Thoracic aorta (tissue), 2 donors: ENCODE results near the gene RAC2. TPM values are rescaled to one million over a fixed set of nuclear protein-coding genes. Genes with fewer than 3 reads are reported as not detected.

Source experiments
- ATAC-seq: fragments of 150-250 bp; one replicate; pipeline ENCODE4 v1.8.0; 2017; ENCODE audit warnings: low read depth; ENCODE audit not compliant: insufficient number of reproducible peaks, low FRiP score
- DNase-seq: peaks from one replicate; pipeline ENCODE4 v3.0.0-alpha.2; 2020; ENCODE audit warnings: low spot score
- H3K27ac ChIP-seq, 2 donors: fragments of 200-600 bp; sonication (generic); 1 replicate in 1 of 2; 2 replicates in 1 of 2; pipeline ENCODE4 v1.5.1; 2016; ENCODE audit warnings: mild to moderate bottlenecking in 2 of 2, moderate library complexity in 2 of 2
- H3K27me3 ChIP-seq: fragments of 200-600 bp; sonication (generic); replicated peaks from 2 replicates; pipeline ENCODE4 v1.6.0; 2016; ENCODE audit warnings: mild to moderate bottlenecking; ENCODE audit not compliant: insufficient read depth
- H3K36me3 ChIP-seq: fragments of 200-600 bp; sonication (generic); one replicate; pipeline ENCODE4 v1.5.1; 2016
- H3K4me1 ChIP-seq, 2 donors: fragments of 200-600 bp; sonication (generic); 1 replicate in 1 of 2; 2 replicates in 1 of 2; pipeline versions ENCODE4 v1.5.1 to v1.6.0; 2016; ENCODE audit warnings: low read depth in 2 of 2, mild to moderate bottlenecking in 1 of 2; ENCODE audit not compliant: control insufficient read depth in 1 of 2
- H3K4me3 ChIP-seq: fragments of 200-600 bp; sonication (generic); 2 replicates; pipeline ENCODE4 v1.5.1; 2016; ENCODE audit warnings: mild to moderate bottlenecking
- H3K9me3 ChIP-seq: fragments of 200-600 bp; sonication (generic); 2 replicates; pipeline ENCODE4 v1.5.1; 2016
- CTCF ChIP-seq: fragments of 200-600 bp; sonication (generic); IDR thresholded peaks from one replicate; pipeline ENCODE4 v1.5.1; 2019; ENCODE audit warnings: antibody characterized with exemption
- total RNA-seq, 2 donors: library from RNA; depleted of rRNA; stranded (reverse); fragments of >200 nt; gene quantifications; one replicate each; pipeline versions ENCODE4 v1.1.0 to v1.2.3, GENCODE V29; 2016

Gene RAC2
- total RNA-seq, 2 donors from 2014 or later: 10.7 to 16.2 TPM

GRCh38 chr22:37213941-37214730, 29.9 kb downstream of the RAC2 start:
- Histone ChIP-seq H3K27me3 (no peaks in the 10 kb centered on the region), H3K4me1 (no peaks in the 10 kb centered on the region), H3K36me3 (no peaks in the 10 kb centered on the region), H3K9me3 (no peaks in the 10 kb centered on the region), H3K27ac (no peak overlapping the region), H3K4me3 (no peak overlapping the region)
- DNase-seq (no peak), ATAC-seq (no peak)
- TF ChIP-seq CTCF: no peak

- Histone ChIP-seq H3K4me3 (no peak overlapping the region), H3K9me3 (no peaks in the 10 kb centered on the region), H3K4me1 (no peaks in the 10 kb centered on the region), H3K27me3 (no peaks in the 10 kb centered on the region), H3K36me3 (no peaks in the 10 kb centered on the region), H3K27ac (no peak overlapping the region)
- DNase-seq (no peak), ATAC-seq (no peak)
- TF ChIP-seq CTCF: no peak
These were observed 30.7 kb downstream of the RAC2 start for GRCh38 chr22:37213218-37213855.

GRCh38 chr22:37212174-37212906, 31.7 kb downstream of the RAC2 start, which contains the start of gene SSTR3:
Gene SSTR3, minus strand, starts transcription at chr22:37212477. Its CDS starts 4,674 bp downstream, at chr22:37207803.
- H3K27ac ChIP-seq: no peak within 1 kb of the TSS
- no peak for TF ChIP-seq CTCF
- no peaks in the 10 kb centered on the region for H3K36me3 ChIP-seq
- no peaks in the 10 kb centered on the region for H3K9me3 ChIP-seq
- no peak for ATAC-seq
- no peak within 1 kb of the TSS for H3K4me3 ChIP-seq
- H3K4me1 ChIP-seq: no peaks in the 10 kb centered on the region
- DNase-seq: no peak
- H3K27me3 ChIP-seq: no peaks in the 10 kb centered on the region

GRCh38 chr22:37211866-37212173, 32.2 kb downstream of the RAC2 start:
- DNase-seq (no peak), ATAC-seq (no peak)
- no peak for TF ChIP-seq CTCF
- Histone ChIP-seq H3K9me3 (no peaks in the 10 kb centered on the region), H3K4me3 (no peak overlapping the region), H3K36me3 (no peaks in the 10 kb centered on the region), H3K27ac (no peak overlapping the region), H3K27me3 (no peaks in the 10 kb centered on the region), H3K4me1 (no peaks in the 10 kb centered on the region)
